Adrenal gland (tissue), 5 donors: ENCODE measurements around the gene SCN8A.

ENCODE experiments used
- CTCF ChIP-seq, 6 experiments: fragments of 450-650 bp in 4 of 6; fragments of 200-600 bp in 2 of 6; sonication (generic) in 1 of 6; IDR thresholded peaks; 1 replicate in 5 of 6; 2 replicates in 1 of 6; pipeline versions ENCODE4 v1.5.1 to v1.8.0; 2016 to 2021; ENCODE audit warnings: antibody characterized with exemption in 6 of 6, mild to moderate bottlenecking in 2 of 6, moderate library complexity in 1 of 6
- POLR2A ChIP-seq, 2 donors: fragments of 450-650 bp; IDR thresholded peaks; one replicate each; pipeline ENCODE4 v1.6.1; 2017; ENCODE audit warnings: antibody characterized with exemption in 2 of 2, mild to moderate bottlenecking in 2 of 2, moderate library complexity in 1 of 2
- donor health status: DM: no; HTN: no; CAD: no.

GRCh38 chr12:51746416-51746815, 155.4 kb downstream of the SCN8A start:
- TF ChIP-seq CTCF (IDR thresholded peaks at IDR 0.05) (no peak), POLR2A (IDR thresholded peaks at IDR 0.05) (no peak)
